Ovary (tissue), 3 donors: Measurements from ENCODE around the gene PINK1.

ENCODE experiments used
- EP300 ChIP-seq: sonication (generic); formaldehyde crosslinking; IDR thresholded peaks from one replicate; pipeline ENCODE4 v1.6.1; 2017; ENCODE audit warnings: antibody characterized with exemption
- POLR2A ChIP-seq: fragments of 450-650 bp; IDR thresholded peaks from one replicate; pipeline ENCODE4 v1.6.1; 2017; ENCODE audit warnings: antibody characterized with exemption, mild to moderate bottlenecking, moderate library complexity
- TF ChIP-seq, protein P1 (sequence below), 3 donors: fragments of 450-650 bp in 2 of 3; fragments of 200-600 bp in 1 of 3; IDR thresholded peaks; one replicate each; pipeline versions ENCODE4 v1.5.1 to v1.8.0; 2016 to 2022; ENCODE audit warnings: antibody characterized with exemption in 3 of 3, mild to moderate bottlenecking in 1 of 3
- donor health status: DM: no; HTN: no; CAD: no.

DNA sequence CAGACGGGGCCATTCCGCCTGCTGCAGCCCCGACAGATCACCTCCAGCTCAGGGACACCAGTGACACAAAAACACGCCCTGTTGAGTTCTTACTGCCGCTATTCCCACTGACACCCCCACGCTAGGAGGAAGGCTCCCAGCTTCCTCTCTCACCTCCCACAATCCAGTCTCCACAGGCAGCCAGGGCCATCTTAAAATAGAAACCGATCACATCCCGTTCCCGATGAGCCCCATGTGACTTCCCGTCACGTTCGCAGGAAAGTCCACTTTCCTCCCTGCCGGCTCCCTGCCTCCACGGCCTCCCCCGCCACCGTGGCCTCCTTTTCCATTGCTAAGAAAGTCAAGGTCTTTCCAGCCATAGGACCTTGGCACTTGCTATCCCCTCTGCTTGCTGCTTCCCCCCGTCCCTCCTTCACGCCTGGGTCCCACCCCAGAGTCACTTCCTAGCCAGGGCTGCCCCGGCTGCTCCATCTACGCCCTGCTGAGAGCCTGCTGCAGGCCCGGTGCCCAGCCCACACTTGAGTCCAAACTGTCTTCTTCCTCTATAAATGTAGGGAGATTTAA lies 51.9 kb downstream of the PINK1 start:
- TF ChIP-seq, protein P1, sequence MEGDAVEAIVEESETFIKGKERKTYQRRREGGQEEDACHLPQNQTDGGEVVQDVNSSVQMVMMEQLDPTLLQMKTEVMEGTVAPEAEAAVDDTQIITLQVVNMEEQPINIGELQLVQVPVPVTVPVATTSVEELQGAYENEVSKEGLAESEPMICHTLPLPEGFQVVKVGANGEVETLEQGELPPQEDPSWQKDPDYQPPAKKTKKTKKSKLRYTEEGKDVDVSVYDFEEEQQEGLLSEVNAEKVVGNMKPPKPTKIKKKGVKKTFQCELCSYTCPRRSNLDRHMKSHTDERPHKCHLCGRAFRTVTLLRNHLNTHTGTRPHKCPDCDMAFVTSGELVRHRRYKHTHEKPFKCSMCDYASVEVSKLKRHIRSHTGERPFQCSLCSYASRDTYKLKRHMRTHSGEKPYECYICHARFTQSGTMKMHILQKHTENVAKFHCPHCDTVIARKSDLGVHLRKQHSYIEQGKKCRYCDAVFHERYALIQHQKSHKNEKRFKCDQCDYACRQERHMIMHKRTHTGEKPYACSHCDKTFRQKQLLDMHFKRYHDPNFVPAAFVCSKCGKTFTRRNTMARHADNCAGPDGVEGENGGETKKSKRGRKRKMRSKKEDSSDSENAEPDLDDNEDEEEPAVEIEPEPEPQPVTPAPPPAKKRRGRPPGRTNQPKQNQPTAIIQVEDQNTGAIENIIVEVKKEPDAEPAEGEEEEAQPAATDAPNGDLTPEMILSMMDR (IDR thresholded peaks at IDR 0.05), result no peak
- TF ChIP-seq POLR2A (no peak), EP300 (no peak)
